Stimulated activated effector memory CD8-positive, alpha-beta T cell treated with anti-CD3 and anti-CD28 coated beads, Interleukin-12 subunit alpha, Interleukin-12 subunit beta, amount 100 ng/mL, for 72 hours (primary cell): ENCODE measurements around the gene SLC35B2.
"Not testable (repeated sequence)": the region's sequence is repeated elsewhere in the genome, so short reads cannot be mapped to it uniquely, and the experiment has no call there.

Experiments
- ATAC-seq: fragments of 150-1000 bp; cut with Tn5 transposase; 2 replicates; pipeline ENCODE4 v1.10.0; 2021
- DNase-seq, 2 donors: peaks; one replicate each; pipeline ENCODE4 v3.0.0; 2021 to 2022; ENCODE audit warnings: low spot score in 2 of 2
- H3K27ac Mint-ChIP-seq: one replicate; pipeline ENCODE4 v1.8.0; 2022; ENCODE audit warnings: mild to moderate bottlenecking, mixed read lengths
- H3K36me3 Mint-ChIP-seq: one replicate; pipeline ENCODE4 v1.8.0; 2022; ENCODE audit warnings: mild to moderate bottlenecking, mixed read lengths
- H3K4me1 Mint-ChIP-seq: one replicate; pipeline ENCODE4 v1.8.0; 2022; ENCODE audit warnings: mixed read lengths
- H3K4me3 Mint-ChIP-seq: one replicate; pipeline ENCODE4 v1.8.0; 2022; ENCODE audit warnings: mild to moderate bottlenecking, mixed read lengths
- H3K9me3 Mint-ChIP-seq: one replicate; pipeline ENCODE4 v1.8.0; 2022; ENCODE audit warnings: mixed read lengths

SLC35B2 gene

GRCh38 chr6:44245391-44245911 lies 11.9 kb downstream of the SLC35B2 start:
- H3K4me3 Mint-ChIP-seq = peak overlapping the region; percentile 96
- no peaks in the 10 kb centered on the region for H3K9me3 Mint-ChIP-seq
- H3K4me1 Mint-ChIP-seq = peaks cover 50% of the 10 kb centered on the region
- DNase-seq = no peak
- peak overlapping the region; percentile 100 for H3K27ac Mint-ChIP-seq
- ATAC-seq = no peak
- H3K36me3 Mint-ChIP-seq = peaks cover 54% of the 10 kb centered on the region

- DNase-seq (no peak), ATAC-seq (no peak)
- Mint-ChIP-seq H3K27ac (no peak overlapping the region), H3K36me3 (peaks cover 33% of the 10 kb centered on the region), H3K4me1 (peaks cover 39% of the 10 kb centered on the region), H3K9me3 (no peaks in the 10 kb centered on the region), H3K4me3 (no peak overlapping the region)
Observed at GRCh38 chr6:44243345-44243744, 14.0 kb downstream of the SLC35B2 start.

- Mint-ChIP-seq H3K36me3 (peaks cover 17% of the 10 kb centered on the region), H3K27ac (peak overlapping the region; percentile 99), H3K4me3 (peak overlapping the region; percentile 85), H3K9me3 (no peaks in the 10 kb centered on the region), H3K4me1 (peaks cover 26% of the 10 kb centered on the region)
- DNase-seq = no peak
- ATAC-seq = no peak
Observed at GRCh38 chr6:44238687-44239350, 18.5 kb downstream of the SLC35B2 start.

GRCh38 chr6:44237813-44238433 lies 19.4 kb downstream of the SLC35B2 start:
- ATAC-seq (peak; percentile 88), DNase-seq (peak; percentile 91 to 93)
- H3K4me1 Mint-ChIP-seq = peaks cover 26% of the 10 kb centered on the region
- peak overlapping the region; percentile 85 for H3K4me3 Mint-ChIP-seq
- H3K27ac Mint-ChIP-seq = peak overlapping the region; percentile 99
- H3K9me3 Mint-ChIP-seq = no peaks in the 10 kb centered on the region
- peaks cover 23% of the 10 kb centered on the region for H3K36me3 Mint-ChIP-seq

GRCh38 chr6:44237021-44237812 lies 20.1 kb downstream of the SLC35B2 start:
- peak overlapping the region; percentile 99 for H3K27ac Mint-ChIP-seq
- no peaks in the 10 kb centered on the region for H3K9me3 Mint-ChIP-seq
- DNase-seq (peak; percentile 55 to 83), ATAC-seq (peak; percentile 90)
- H3K4me1 Mint-ChIP-seq = peaks cover 26% of the 10 kb centered on the region
- peak overlapping the region; percentile 85 for H3K4me3 Mint-ChIP-seq
- H3K36me3 Mint-ChIP-seq = peaks cover 26% of the 10 kb centered on the region

- H3K27ac Mint-ChIP-seq = peak overlapping the region; percentile 62
Observed at GRCh38 chr6:44235891-44236516, 21.3 kb downstream of the SLC35B2 start.

GRCh38 chr6:44235269-44235668 lies 22.1 kb downstream of the SLC35B2 start:
- DNase-seq = no peak
- Mint-ChIP-seq H3K9me3 (no peaks in the 10 kb centered on the region), H3K36me3 (peaks cover 45% of the 10 kb centered on the region), H3K27ac (peak overlapping the region; percentile 62), H3K4me1 (peaks cover 26% of the 10 kb centered on the region), H3K4me3 (no peak overlapping the region)
- ATAC-seq = no peak

More at GRCh38 chr6:44235891-44236516, 21.3 kb downstream of the SLC35B2 start:
- ATAC-seq = no peak
- peaks cover 26% of the 10 kb centered on the region for H3K4me1 Mint-ChIP-seq
- no peak for DNase-seq
- no peak overlapping the region for H3K4me3 Mint-ChIP-seq
- peaks cover 38% of the 10 kb centered on the region for H3K36me3 Mint-ChIP-seq
- no peaks in the 10 kb centered on the region for H3K9me3 Mint-ChIP-seq

GRCh38 chr6:44234101-44235025 lies 23.0 kb downstream of the SLC35B2 start:
- peaks cover 25% of the 10 kb centered on the region for H3K4me1 Mint-ChIP-seq
- peaks cover 45% of the 10 kb centered on the region for H3K36me3 Mint-ChIP-seq
- DNase-seq (no peak), ATAC-seq (no peak)
- H3K27ac Mint-ChIP-seq = no peak overlapping the region
- no peak overlapping the region for H3K4me3 Mint-ChIP-seq
- no peaks in the 10 kb centered on the region for H3K9me3 Mint-ChIP-seq

- H3K36me3 Mint-ChIP-seq = peaks cover 50% of the 10 kb centered on the region
- no peak overlapping the region for H3K27ac Mint-ChIP-seq
- H3K9me3 Mint-ChIP-seq = no peaks in the 10 kb centered on the region
- ATAC-seq (no peak), DNase-seq (no peak)
- peaks cover 19% of the 10 kb centered on the region for H3K4me1 Mint-ChIP-seq
- H3K4me3 Mint-ChIP-seq = no peak overlapping the region
Observed at GRCh38 chr6:44233567-44234100, 23.7 kb downstream of the SLC35B2 start.

GRCh38 chr6:44232676-44233566 lies 24.4 kb downstream of the SLC35B2 start:
- Mint-ChIP-seq H3K4me1 (peaks cover 11% of the 10 kb centered on the region), H3K9me3 (no peaks in the 10 kb centered on the region), H3K4me3 (no peak overlapping the region), H3K27ac (peak overlapping the region; percentile 49), H3K36me3 (peaks cover 50% of the 10 kb centered on the region)
- ATAC-seq (no peak), DNase-seq (no peak)

- H3K4me1 Mint-ChIP-seq, DNase-seq, H3K4me3 Mint-ChIP-seq, ATAC-seq, H3K9me3 Mint-ChIP-seq: not testable (repeated sequence)
- Mint-ChIP-seq H3K36me3 (peaks cover 37% of the 10 kb centered on the region), H3K27ac (peak overlapping the region; percentile 6)
Observed at GRCh38 chr6:44231426-44231825, 25.9 kb downstream of the SLC35B2 start.

GRCh38 chr6:44230034-44230675 lies 27.2 kb downstream of the SLC35B2 start:
- Mint-ChIP-seq H3K4me3 (no peak overlapping the region), H3K27ac (peak overlapping the region; percentile 6), H3K4me1 (no peaks in the 10 kb centered on the region), H3K36me3 (peaks cover 37% of the 10 kb centered on the region), H3K9me3 (no peaks in the 10 kb centered on the region)
- ATAC-seq (no peak), DNase-seq (no peak)
